HCT116 (cell line): ENCODE measurements around the gene GGT5. TPM values are rescaled to one million over a fixed set of nuclear protein-coding genes. Genes with fewer than 3 reads are reported as not detected.
"Not testable (repeated sequence)": the region's sequence is repeated elsewhere in the genome, so short reads cannot be mapped to it uniquely, and the experiment has no call there.

Source experiments
- ATAC-seq: fragments of 200-7000 bp; cut with Tn5 transposase; 2 replicates; pipeline ENCODE4 v1.9.1; 2020; ENCODE audit warnings: mild to moderate bottlenecking, moderate library complexity
- Bru-seq: library from RNA; stranded (reverse); fragments of 400-500 nt; gene quantifications from one replicate; lab custom pipeline; 2021; lab: Mats Ljungman, UMichigan
- BruChase-seq, 2 experiments: library from RNA; stranded (reverse); fragments of 400-500 nt; gene quantifications; one replicate each; lab custom pipeline; 2021; lab: Mats Ljungman, UMichigan
- BruUV-seq: library from RNA; stranded (reverse); fragments of 400-500 nt; replicated peaks from 2 replicates; lab custom pipeline; 2021; lab: Mats Ljungman, UMichigan
- CTCF ChIA-PET: fragments of 300-600 bp; sonication (Branson Sonifier 250); formaldehyde crosslinking; loops from one replicate; lab custom pipeline; 2021; ENCODE audit warnings: antibody characterized with exemption; lab: Charles Lee
- POLR2A ChIA-PET: fragments of 300-600, 350-600 bp; sonication (Branson Sonifier 250); formaldehyde crosslinking; loops from one replicate; lab custom pipeline; 2021; ENCODE audit warnings: antibody characterized with exemption; lab: Charles Lee
- RAD21 ChIA-PET, 2 experiments: fragments of 300-600 bp; sonication (Branson Sonifier 250); formaldehyde crosslinking; loops; one replicate each; lab custom pipeline; 2023; ENCODE audit warnings: low total read pairs in 2 of 2; ENCODE audit not compliant: uncharacterized antibody in 2 of 2, unreplicated experiment in 2 of 2, low non-redundant PET in 1 of 2; lab: Charles Lee
- DNase-seq: peaks from one replicate; pipeline ENCODE4 v3.0.0-alpha.2; 2010; ENCODE audit warnings: low read depth, low spot score
- H2AFZ ChIP-seq: fragments of 200-600 bp; shearing (Covaris generic), sonication (generic); 2 replicates; pipeline ENCODE4 v1.6.1; 2017; ENCODE audit warnings: low read depth, mixed run types, mixed read lengths, antibody characterized with exemption, low read length; ENCODE audit not compliant: poor library complexity, severe bottlenecking
- H3K27ac ChIP-seq: 2 replicates; pipeline ENCODE4 v1.5.1; 2012; ENCODE audit warnings: low read depth, low read length
- H3K27me3 ChIP-seq: fragments of 200-600 bp; sonication (generic); 2 replicates; pipeline ENCODE4 v1.6.1; 2016; ENCODE audit warnings: mixed run types, low read length, mixed read lengths; ENCODE audit not compliant: insufficient read depth
- H3K36me3 ChIP-seq, 2 experiments: fragments of 200-500 bp in 1 of 2; fragments of 200-600 bp in 1 of 2; sonication (Bioruptor generic) in 1 of 2; sonication (generic) in 1 of 2; 2 replicates each; pipeline versions ENCODE4 v1.5.1 to v1.6.1; 2014 to 2016; ENCODE audit warnings: low read length in 2 of 2, inconsistent platforms in 1 of 2, mixed read lengths in 1 of 2, mixed run types in 1 of 2; ENCODE audit not compliant: insufficient read depth in 2 of 2, control insufficient read depth in 1 of 2
- H3K4me1 ChIP-seq, 2 experiments: fragments of 200-600 bp in 1 of 2; sonication (generic) in 1 of 2; 2 replicates each; pipeline versions ENCODE4 v1.5.1 to v1.6.1; 2012 to 2017; ENCODE audit warnings: low read length in 2 of 2, inconsistent platforms in 1 of 2, mild to moderate bottlenecking in 1 of 2, mixed read lengths in 1 of 2, mixed run types in 1 of 2, moderate library complexity in 1 of 2; ENCODE audit not compliant: insufficient read depth in 2 of 2, control insufficient read depth in 1 of 2
- H3K4me2 ChIP-seq: fragments of 200-600 bp; sonication (generic); 2 replicates; pipeline ENCODE4 v1.6.1; 2017; ENCODE audit warnings: mixed run types, low read length, mixed read lengths
- H3K4me3 ChIP-seq, 2 experiments: fragments of 200-600 bp in 1 of 2; sonication (generic) in 1 of 2; replicated peaks in 1 of 2; 2 replicates each; pipeline ENCODE4 v1.5.1; 2011 to 2016; ENCODE audit warnings: low read length in 2 of 2, control low read depth in 1 of 2, low read depth in 1 of 2, mild to moderate bottlenecking in 1 of 2, mixed read lengths in 1 of 2, mixed run types in 1 of 2
- H3K79me2 ChIP-seq: fragments of 200-600 bp; sonication (generic); 2 replicates; pipeline ENCODE4 v1.6.1; 2017; ENCODE audit warnings: mild to moderate bottlenecking, mixed run types, low read length, moderate library complexity, mixed read lengths; ENCODE audit not compliant: insufficient read depth
- H3K9ac ChIP-seq: fragments of 200-600 bp; sonication (generic); 2 replicates; pipeline ENCODE4 v1.6.1; 2016; ENCODE audit warnings: low read length, mixed read lengths
- H3K9me2 ChIP-seq: fragments of 200-600 bp; sonication (generic), shearing (Covaris generic); 2 replicates; pipeline ENCODE4 v1.6.1; 2017; ENCODE audit warnings: mixed run types, mild to moderate bottlenecking, moderate library complexity; ENCODE audit not compliant: insufficient read depth
- H3K9me3 ChIP-seq, 2 experiments: fragments of 200-500 bp in 1 of 2; fragments of 200-600 bp in 1 of 2; sonication (Bioruptor generic) in 1 of 2; sonication (generic) in 1 of 2; 2 replicates each; pipeline ENCODE4 v1.6.1; 2014 to 2017; ENCODE audit warnings: low read length in 2 of 2, mixed read lengths in 2 of 2, inconsistent platforms in 1 of 2, low read depth in 1 of 2, mild to moderate bottlenecking in 1 of 2, mixed run types in 1 of 2, moderate library complexity in 1 of 2; ENCODE audit not compliant: control insufficient read depth in 1 of 2, insufficient read depth in 1 of 2
- H4K20me1 ChIP-seq: fragments of 200-600 bp; sonication (generic), shearing (Covaris generic); 2 replicates; pipeline ENCODE4 v1.6.1; 2017; ENCODE audit warnings: mixed run types, mild to moderate bottlenecking, moderate library complexity; ENCODE audit not compliant: insufficient read depth
- intact Hi-C: fragments of 100-400 bp; cut with micrococcal nuclease; formaldehyde crosslinking; loops from 2 replicates; pipeline ENCODE4 v1.10.0; 2022
- long read RNA-seq: library from polyadenylated mRNA; unstranded; transcript quantifications from one replicate; pipeline ENCODE4 v2.0.0, GENCODE V29; 2021; ENCODE audit not compliant: unreplicated experiment
- polyA plus RNA-seq: library from polyadenylated mRNA; unstranded; fragments of >200 nt; gene quantifications from 2 replicates; pipeline ENCODE4 v1.2.1, GENCODE V29; 2012; ENCODE audit warnings: missing spikeins
- total RNA-seq: library from RNA; stranded (reverse); gene quantifications from one replicate; pipeline ENCODE4 v1.2.1, GENCODE V29; 2021; ENCODE audit not compliant: unreplicated experiment

The GGT5 gene, protein sequence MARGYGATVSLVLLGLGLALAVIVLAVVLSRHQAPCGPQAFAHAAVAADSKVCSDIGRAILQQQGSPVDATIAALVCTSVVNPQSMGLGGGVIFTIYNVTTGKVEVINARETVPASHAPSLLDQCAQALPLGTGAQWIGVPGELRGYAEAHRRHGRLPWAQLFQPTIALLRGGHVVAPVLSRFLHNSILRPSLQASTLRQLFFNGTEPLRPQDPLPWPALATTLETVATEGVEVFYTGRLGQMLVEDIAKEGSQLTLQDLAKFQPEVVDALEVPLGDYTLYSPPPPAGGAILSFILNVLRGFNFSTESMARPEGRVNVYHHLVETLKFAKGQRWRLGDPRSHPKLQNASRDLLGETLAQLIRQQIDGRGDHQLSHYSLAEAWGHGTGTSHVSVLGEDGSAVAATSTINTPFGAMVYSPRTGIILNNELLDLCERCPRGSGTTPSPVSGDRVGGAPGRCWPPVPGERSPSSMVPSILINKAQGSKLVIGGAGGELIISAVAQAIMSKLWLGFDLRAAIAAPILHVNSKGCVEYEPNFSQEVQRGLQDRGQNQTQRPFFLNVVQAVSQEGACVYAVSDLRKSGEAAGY
- total RNA-seq (0.57 TPM), Bru-seq, nascent RNA (percentile 19 among the genes with signal in this experiment), BruChase-seq, experiment 1, labeled RNA remaining after a 6-hour chase (percentile 10 among the genes with signal in this experiment), BruChase-seq, experiment 2, labeled RNA remaining after a 2-hour chase (percentile 22 among the genes with signal in this experiment)
- 0.14 and 0.42 TPM in 2 replicates for polyA plus RNA-seq
- long read RNA-seq, partial matches to known transcripts: 0 of 1 reads
- long read RNA-seq, other reads (novel, unspliced or antisense): 1 of 1 reads

DNA sequence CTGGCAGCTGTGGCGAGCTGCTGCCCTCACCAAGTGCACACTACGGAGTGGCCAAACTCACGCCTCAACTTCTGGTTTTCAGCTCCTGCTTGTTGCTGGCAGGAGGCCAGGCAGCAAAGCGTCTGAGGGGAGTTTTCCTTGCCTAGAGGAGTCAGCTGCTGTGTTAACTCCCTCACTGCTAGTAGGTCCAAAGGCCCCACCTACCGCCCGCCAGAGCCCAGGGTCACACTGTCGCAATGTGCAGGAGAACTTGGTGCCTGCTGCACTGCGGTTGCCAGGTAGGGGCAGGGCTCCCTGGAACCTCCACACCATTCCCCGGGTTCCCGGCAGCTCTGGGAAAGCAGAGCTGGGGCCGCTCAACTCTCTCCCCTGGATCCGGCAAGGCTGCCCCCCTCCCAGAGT lies at the start of gene GGT5:
TSS of gene GGT5 (minus strand) at position 53 of the 402 bp plus-strand sequence. CDS start 357 bp downstream, outside the sequence.
- H3K4me2 ChIP-seq, DNase-seq, H3K4me3 ChIP-seq, H3K27me3 ChIP-seq, H3K9ac ChIP-seq, H4K20me1 ChIP-seq, H3K9me2 ChIP-seq, POLR2A ChIA-PET, ATAC-seq, H3K79me2 ChIP-seq, H3K36me3 ChIP-seq, BruUV-seq, intact Hi-C loops, H2AFZ ChIP-seq, H3K9me3 ChIP-seq: not testable (repeated sequence)
- peaks cover 24 to 36% of the 10 kb centered on the region in 2 experiments for H3K4me1 ChIP-seq
- H3K27ac ChIP-seq: peak within 1 kb of the TSS; percentile 42; the same call in 1 of the 2 replicates
- ChIA-PET CTCF (interaction anchor here (3.5 kb wide), 1 partner anchor 54 kb away, joined by 95 read pairs; no protein-coding TSS in a partner anchor), RAD21 (interaction anchor here in 1 of 2 experiments (1.1 kb wide), 1 partner anchor 55 kb away, joined by 3 read pairs; no protein-coding TSS in a partner anchor)

- H2AFZ ChIP-seq, H3K9me3 ChIP-seq, RAD21 ChIA-PET, H3K9ac ChIP-seq, H3K4me3 ChIP-seq, CTCF ChIA-PET, H3K4me2 ChIP-seq, H3K9me2 ChIP-seq, DNase-seq, intact Hi-C loops, H3K36me3 ChIP-seq, POLR2A ChIA-PET, ATAC-seq, H4K20me1 ChIP-seq, H3K27me3 ChIP-seq, H3K27ac ChIP-seq, BruUV-seq: not testable (repeated sequence)
- Histone ChIP-seq H3K4me1 (peaks cover 18 to 31% of the 10 kb centered on the region in 2 experiments), H3K79me2 (peaks cover 63% of the 10 kb centered on the region)
Observed at GRCh38 chr22:24292202-24292830, 47.4 kb upstream of the GGT5 start.
